A549 (cell line): ENCODE measurements around the gene NTM. TPM values are rescaled to one million over a fixed set of nuclear protein-coding genes. Genes with fewer than 3 reads are reported as not detected.

ENCODE experiments used
- ATAC-seq, 2 experiments: fragments of 200-7000 bp in 1 of 2; fragments of >200 bp in 1 of 2; cut with Nextera tagmentation in 1 of 2; cut with Tn5 transposase in 1 of 2; 3 replicates each; pipeline versions ENCODE4 v1.8.0 to v1.9.1; 2018 to 2020; ENCODE audit warnings: mild to moderate bottlenecking in 1 of 2, moderate library complexity in 1 of 2
- CTCF ChIA-PET: fragments of 300-600 bp; sonication (Branson Sonifier 250); formaldehyde crosslinking; extraction: SDS; loops from one replicate; lab custom pipeline; 2021; ENCODE audit warnings: antibody characterized with exemption, inconsistent platforms; lab: Yijun Ruan, JAX
- POLR2A ChIA-PET: fragments of 350-600 bp; formaldehyde crosslinking; extraction: SDS; loops from one replicate; lab custom pipeline; 2021; ENCODE audit warnings: antibody characterized with exemption, inconsistent platforms; lab: Yijun Ruan, JAX
- DNase-seq, 2 experiments: peaks; one replicate each; pipeline versions ENCODE4 v3.0.0 to v3.0.0-alpha.2; 2011 to 2016; ENCODE audit warnings: low read depth in 1 of 2, low spot score in 1 of 2
- FAIRE-seq: peaks from 2 replicates; lab custom pipeline; 2011; peaks lifted over from hg19 to GRCh38; lab: Jason Lieb, UNC
- H3K27ac ChIP-seq, 2 experiments: fragments of >200 bp; sonication (Bioruptor Twin); formaldehyde crosslinking; 3 replicates each; pipeline ENCODE4 v1.5.1; 2016 to 2017
- H3K4me1 ChIP-seq: fragments of >200 bp; sonication (Bioruptor Twin); formaldehyde crosslinking; 3 replicates; pipeline ENCODE4 v1.6.1; 2016
- H3K4me2 ChIP-seq: fragments of >200 bp; sonication (Bioruptor Twin); formaldehyde crosslinking; 3 replicates; pipeline ENCODE4 v1.6.1; 2016
- H3K4me3 ChIP-seq: fragments of >200 bp; sonication (Bioruptor Twin); formaldehyde crosslinking; 3 replicates; pipeline ENCODE4 v1.5.1; 2016
- H3K9me3 ChIP-seq: fragments of >200 bp; sonication (Bioruptor Twin); formaldehyde crosslinking; 3 replicates; pipeline ENCODE4 v1.6.1; 2016
- BCL3 ChIP-seq: fragments of >200 bp; sonication (Bioruptor Twin); formaldehyde crosslinking; IDR thresholded peaks from 3 replicates; pipeline ENCODE4 v1.6.1; 2016
- CHD4 ChIP-seq: fragments of 200-600 bp; sonication (generic); IDR thresholded peaks from 2 replicates; pipeline ENCODE4 v1.6.1; 2016; ENCODE audit warnings: antibody characterized with exemption, mild to moderate bottlenecking, borderline replicate concordance
- CTCF ChIP-seq: fragments of >200 bp; sonication (Bioruptor Twin); formaldehyde crosslinking; IDR thresholded peaks from 3 replicates; pipeline ENCODE4 v1.5.1; 2016
- EHMT2 ChIP-seq: fragments of 200-600 bp; sonication (generic); IDR thresholded peaks from 2 replicates; pipeline ENCODE4 v1.6.1; 2016; ENCODE audit warnings: antibody characterized with exemption, low read depth, mild to moderate bottlenecking, moderate library complexity
- EP300 ChIP-seq, 2 experiments: fragments of >200 bp; sonication (Bioruptor Twin); formaldehyde crosslinking; IDR thresholded peaks; 2 replicates in 1 of 2; 3 replicates in 1 of 2; pipeline ENCODE4 v1.6.1; 2016 to 2017
- ESRRA ChIP-seq: fragments of 150-350 bp; IDR thresholded peaks from 2 replicates; pipeline ENCODE4 v1.6.1; 2014; ENCODE audit warnings: mild to moderate bottlenecking, low read length, borderline replicate concordance
- HES2 ChIP-seq: fragments of >200 bp; sonication (Bioruptor Twin); formaldehyde crosslinking; IDR thresholded peaks from 2 replicates; pipeline ENCODE4 v1.6.1; 2016
- JUNB ChIP-seq: fragments of >200 bp; sonication (Bioruptor Twin); formaldehyde crosslinking; IDR thresholded peaks from 2 replicates; pipeline ENCODE4 v1.6.1; 2016
- KDM1A ChIP-seq: fragments of 200-600 bp; sonication (generic); IDR thresholded peaks from 2 replicates; pipeline ENCODE4 v1.6.1; 2016; ENCODE audit warnings: low read depth, mild to moderate bottlenecking
- KDM5A ChIP-seq: fragments of 200-600 bp; sonication (generic); IDR thresholded peaks from 2 replicates; pipeline ENCODE4 v1.6.1; 2016; ENCODE audit warnings: antibody characterized with exemption, mild to moderate bottlenecking
- MAFK ChIP-seq: fragments of 450-650 bp; IDR thresholded peaks from 2 replicates; pipeline ENCODE4 v1.6.1; 2014; ENCODE audit not compliant: partially characterized antibody
- MAX ChIP-seq: IDR thresholded peaks from 2 replicates; pipeline ENCODE4 v1.6.1; 2012
- MAZ ChIP-seq: fragments of 150-350 bp; IDR thresholded peaks from 2 replicates; pipeline ENCODE4 v1.6.1; 2014; ENCODE audit warnings: antibody characterized with exemption, low read depth, low read length, borderline replicate concordance
- NFE2L2 ChIP-seq: fragments of 150-350 bp; conservative IDR thresholded peaks from 2 replicates; pipeline ENCODE4 v1.6.1; 2014; ENCODE audit warnings: low read length
- NR3C1 ChIP-seq: fragments of >200 bp; sonication (Bioruptor Twin); formaldehyde crosslinking; IDR thresholded peaks from 3 replicates; pipeline ENCODE4 v1.6.1; 2017
- PHF8 ChIP-seq: fragments of 200-600 bp; sonication (generic); IDR thresholded peaks from 2 replicates; pipeline ENCODE4 v1.6.1; 2016; ENCODE audit warnings: low read depth, mild to moderate bottlenecking, antibody characterized with exemption, moderate library complexity, borderline replicate concordance
- POLR2A ChIP-seq: IDR thresholded peaks from 2 replicates; pipeline ENCODE4 v1.6.1; 2012; ENCODE audit warnings: mild to moderate bottlenecking, low read length
- POLR2AphosphoS2 ChIP-seq: conservative IDR thresholded peaks from 2 replicates; pipeline ENCODE4 v1.6.1; 2012; ENCODE audit warnings: low read length, improper control_type of control experiment, inconsistent platforms
- RAD21 ChIP-seq, 2 experiments: fragments of >200 bp in 1 of 2; sonication (Bioruptor Twin) in 1 of 2; formaldehyde crosslinking in 1 of 2; IDR thresholded peaks in 1 of 2; conservative IDR thresholded peaks in 1 of 2; 2 replicates in 1 of 2; 3 replicates in 1 of 2; pipeline ENCODE4 v1.6.1; 2012 to 2018; ENCODE audit warnings: inconsistent platforms in 1 of 2
- RARB ChIP-seq: fragments of 250-450 bp; sonication (Bioruptor Pico); IDR thresholded peaks from 2 replicates; pipeline ENCODE4 v1.8.0; 2021; ENCODE audit warnings: mild to moderate bottlenecking, moderate library complexity
- SREBF2 ChIP-seq: fragments of 450-650 bp; IDR thresholded peaks from 2 replicates; pipeline ENCODE4 v1.6.1; 2014; ENCODE audit warnings: mild to moderate bottlenecking, moderate library complexity
- TFCP2L1 ChIP-seq: fragments of 250-450 bp; sonication (Bioruptor Pico); IDR thresholded peaks from 2 replicates; pipeline ENCODE4 v1.5.0; 2021; ENCODE audit warnings: mild to moderate bottlenecking
- USF2 ChIP-seq: fragments of 450-650 bp; IDR thresholded peaks from 2 replicates; pipeline ENCODE4 v1.6.1; 2014; ENCODE audit warnings: antibody characterized with exemption
- ZC3H11A ChIP-seq: fragments of 450-650 bp; IDR thresholded peaks from 2 replicates; pipeline ENCODE4 v1.6.1; 2014; ENCODE audit warnings: antibody characterized with exemption, mild to moderate bottlenecking
- ZNF302 ChIP-seq: fragments of 250-450 bp; sonication (Bioruptor Pico); IDR thresholded peaks from 2 replicates; pipeline ENCODE4 v1.9.0; 2021; ENCODE audit warnings: inconsistent platforms, mild to moderate bottlenecking, moderate library complexity
- WGBS: methylation state at CpG from one replicate; pipeline ENCODE4 v1.1.6; 2017; ENCODE audit errors: missing lambda C conversion rate; 5-methylcytosine and 5-hydroxymethylcytosine counted together
- polyA plus RNA-seq, 4 experiments: library from polyadenylated mRNA; depleted of rRNA in 3 of 4; stranded (reverse); fragments of >200 nt; fragmentation: RNase III in 1 of 4; extraction: RNeasy Plus Mini Kit Qiagen cat#74134 plus additional on column Dnase treatment in 1 of 4; gene quantifications; 2 replicates in 3 of 4; 3 replicates in 1 of 4; pipeline ENCODE4 v1.2.3, GENCODE V29; 2011 to 2017

NTM gene
- polyA plus RNA-seq, 2 of the 4 experiments (the other 2 are of a cell fraction), result not detected

GRCh38 chr11:131686836-131687235 lies 316.4 kb downstream of the NTM start:
- ATAC-seq (no peak), DNase-seq (no peak), FAIRE-seq (no peak)
- H3K9me3 ChIP-seq, result no peaks in the 10 kb centered on the region
- no peaks in the 10 kb centered on the region for H3K4me1 ChIP-seq
- no peak overlapping the region for H3K4me3 ChIP-seq
- H3K27ac ChIP-seq, result no peak overlapping the region
- POLR2A ChIA-PET, result no interaction called here
- WGBS, result 56% methylated on average over 5 of the region's 9 CpGs
- TF ChIP-seq POLR2A, result no peak
- no peak for TF ChIP-seq EHMT2
- TF ChIP-seq MAX, result no peak
- no peak for TF ChIP-seq CHD4
- no peak for TF ChIP-seq KDM1A
- TF ChIP-seq CTCF, result no peak
- TF ChIP-seq ZC3H11A, result no peak
- no peak for TF ChIP-seq RAD21 (conservative IDR thresholded peaks at IDR 0.05 in 1 of 2, IDR thresholded peaks at IDR 0.05 in 1 of 2)
- no peak for TF ChIP-seq SREBF2
- TF ChIP-seq MAZ, result no peak
- no peak for TF ChIP-seq JUNB
- no peak for TF ChIP-seq POLR2AphosphoS2
- TF ChIP-seq PHF8, result no peak
- no peak for TF ChIP-seq ESRRA
- no peak for TF ChIP-seq KDM5A
- TF ChIP-seq ZNF302, result no peak
- no peak for TF ChIP-seq MAFK
- TF ChIP-seq USF2, result no peak
- no peak for TF ChIP-seq EP300 (IDR thresholded peaks at IDR 0.05)
- TF ChIP-seq BCL3, result no peak
- CTCF ChIA-PET, result interaction anchor here (1.0 to 5.8 kb wide), 3 partner anchors 12 to 347 kb away, joined by 3 to 22 read pairs (median 8); no protein-coding TSS in a partner anchor
- H3K4me2 ChIP-seq, result no peak overlapping the region

- 51% methylated on average over 15 of the region's 30 CpGs for WGBS
- no peak for ATAC-seq
- no peak for FAIRE-seq
These were observed 317.1 kb downstream of the NTM start for GRCh38 chr11:131687291-131688047.

More at GRCh38 chr11:131687291-131688047, 317.1 kb downstream of the NTM start:
- TF ChIP-seq RARB (CRISPR knock-in tag) (no peak), RAD21 (conservative IDR thresholded peaks at IDR 0.05 in 1 of 2, IDR thresholded peaks at IDR 0.05 in 1 of 2) (no peak), ZC3H11A (no peak), POLR2A (no peak), NR3C1 (no peak), TFCP2L1 (CRISPR knock-in tag) (no peak), KDM5A (no peak), CHD4 (no peak), NFE2L2 (no peak), HES2 (no peak), PHF8 (no peak)
- DNase-seq, result no peak
- CTCF ChIA-PET, result interaction anchor here (0.7 to 5.8 kb wide), 4 partner anchors 12 to 745 kb away, joined by 3 to 22 read pairs (median 6); no protein-coding TSS in a partner anchor
- Histone ChIP-seq H3K27ac (no peak overlapping the region), H3K9me3 (no peaks in the 10 kb centered on the region), H3K4me3 (no peak overlapping the region), H3K4me1 (no peaks in the 10 kb centered on the region), H3K4me2 (peak overlapping the region; percentile 63)
- POLR2A ChIA-PET, result no interaction called here
